Parathyroid adenoma (tissue), 2 donors: ENCODE data around the gene UNC13D.
"Not testable (repeated sequence)": the region's sequence is repeated elsewhere in the genome, so short reads cannot be mapped to it uniquely, and the experiment has no call there.

Experiments
- H2AFZ ChIP-seq: fragments of 300-600 bp; sonication (generic); one replicate; pipeline ENCODE4 v1.7.0; 2017; ENCODE audit warnings: antibody characterized with exemption, mild to moderate bottlenecking
- H3K27ac ChIP-seq: fragments of 300-600 bp; sonication (generic); one replicate; pipeline ENCODE4 v1.7.0; 2017
- H3K27me3 ChIP-seq: fragments of 300-600 bp; sonication (generic); one replicate; pipeline ENCODE4 v1.7.0; 2017; ENCODE audit warnings: low read length; ENCODE audit not compliant: control insufficient read depth, insufficient read depth
- H3K36me3 ChIP-seq: fragments of 300-600 bp; sonication (generic); one replicate; pipeline ENCODE4 v1.7.0; 2017; ENCODE audit warnings: low read length; ENCODE audit not compliant: control insufficient read depth, insufficient read depth
- H3K4me1 ChIP-seq: fragments of 300-600 bp; sonication (generic); one replicate; pipeline ENCODE4 v1.7.0; 2017; ENCODE audit warnings: control low read depth
- H3K4me2 ChIP-seq: fragments of 300-600 bp; sonication (generic); one replicate; pipeline ENCODE4 v1.7.0; 2017; ENCODE audit warnings: low read length
- H3K4me3 ChIP-seq: fragments of 300-600 bp; sonication (generic); one replicate; pipeline ENCODE4 v1.7.0; 2017; ENCODE audit warnings: low read depth, low read length
- H3K79me2 ChIP-seq: fragments of 300-600 bp; sonication (generic); one replicate; pipeline ENCODE4 v1.7.0; 2017; ENCODE audit warnings: control low read depth
- H3K9ac ChIP-seq: fragments of 300-600 bp; sonication (generic); one replicate; pipeline ENCODE4 v1.7.0; 2017; ENCODE audit warnings: mild to moderate bottlenecking
- H3K9me3 ChIP-seq: fragments of 300-600 bp; sonication (generic); one replicate; pipeline ENCODE4 v1.7.0; 2017; ENCODE audit warnings: low read length; ENCODE audit not compliant: control insufficient read depth
- CTCF ChIP-seq: fragments of 300-600 bp; sonication (generic); IDR thresholded peaks from one replicate; pipeline ENCODE4 v1.7.0; 2017; ENCODE audit warnings: antibody characterized with exemption, mild to moderate bottlenecking
- donor health status: primary hyperparathyroidism.

UNC13D gene

GRCh38 chr17:75813081-75814020 is 30.9 kb downstream of the UNC13D start:
- H3K36me3 ChIP-seq, result no peaks in the 10 kb centered on the region

GRCh38 chr17:75812096-75813013 is 31.8 kb downstream of the UNC13D start:
- Histone ChIP-seq H3K27ac (no peak overlapping the region), H2AFZ (no peak overlapping the region), H3K79me2 (peaks cover 17% of the 10 kb centered on the region), H3K9me3 (no peaks in the 10 kb centered on the region), H3K4me2 (no peak overlapping the region), H3K27me3 (no peaks in the 10 kb centered on the region), H3K4me3 (no peak overlapping the region), H3K9ac (no peak overlapping the region), H3K4me1 (no peaks in the 10 kb centered on the region), H3K36me3 (no peaks in the 10 kb centered on the region)
- no peak for TF ChIP-seq CTCF

More at GRCh38 chr17:75813081-75814020, 30.9 kb downstream of the UNC13D start:
- no peak overlapping the region for H3K4me2 ChIP-seq
- no peaks in the 10 kb centered on the region for H3K9me3 ChIP-seq
- H3K4me3 ChIP-seq, result no peak overlapping the region
- H3K27ac ChIP-seq, result no peak overlapping the region
- TF ChIP-seq CTCF, result no peak
- peaks cover 10% of the 10 kb centered on the region for H3K79me2 ChIP-seq
- no peak overlapping the region for H3K9ac ChIP-seq
- H2AFZ ChIP-seq, result no peak overlapping the region
- H3K27me3 ChIP-seq, result no peaks in the 10 kb centered on the region
- no peaks in the 10 kb centered on the region for H3K4me1 ChIP-seq

GRCh38 chr17:75811174-75811573 is 33.0 kb downstream of the UNC13D start:
- no peak for TF ChIP-seq CTCF
- H3K9me3 ChIP-seq, result no peaks in the 10 kb centered on the region
- no peak overlapping the region for H3K27ac ChIP-seq
- H2AFZ ChIP-seq, result no peak overlapping the region
- no peak overlapping the region for H3K4me2 ChIP-seq
- no peak overlapping the region for H3K4me3 ChIP-seq
- H3K9ac ChIP-seq, result no peak overlapping the region
- no peaks in the 10 kb centered on the region for H3K27me3 ChIP-seq
- H3K4me1 ChIP-seq, result no peaks in the 10 kb centered on the region
- peaks cover 27% of the 10 kb centered on the region for H3K79me2 ChIP-seq
- no peaks in the 10 kb centered on the region for H3K36me3 ChIP-seq

- H3K79me2 ChIP-seq, result peaks cover 31% of the 10 kb centered on the region
- not testable (repeated sequence) for H3K4me3 ChIP-seq, H3K9me3 ChIP-seq, H3K4me1 ChIP-seq, H3K27ac ChIP-seq, H3K4me2 ChIP-seq, H3K9ac ChIP-seq, H2AFZ ChIP-seq, H3K36me3 ChIP-seq, H3K27me3 ChIP-seq
Measured at GRCh38 chr17:75810756-75811155, 33.4 kb downstream of the UNC13D start.

GRCh38 chr17:75810216-75810615 is 34.0 kb downstream of the UNC13D start:
- no peak for TF ChIP-seq CTCF
- H3K9me3 ChIP-seq, result no peaks in the 10 kb centered on the region
- H3K9ac ChIP-seq, result no peak overlapping the region
- no peaks in the 10 kb centered on the region for H3K4me1 ChIP-seq
- no peaks in the 10 kb centered on the region for H3K36me3 ChIP-seq
- peaks cover 36% of the 10 kb centered on the region for H3K79me2 ChIP-seq
- H2AFZ ChIP-seq, result no peak overlapping the region
- no peaks in the 10 kb centered on the region for H3K27me3 ChIP-seq
- H3K4me3 ChIP-seq, result no peak overlapping the region
- no peak overlapping the region for H3K4me2 ChIP-seq
- no peak overlapping the region for H3K27ac ChIP-seq
